ENCODE measurements around the gene ITPR3. TPM values are rescaled to one million over a fixed set of nuclear protein-coding genes. Genes with fewer than 3 reads are reported as not detected.

The ITPR3 gene
- polyA plus RNA-seq, 1 donor (not counting 4 experiments of a cell fraction or from before 2014, with no cell fraction given): 43.3 TPM

- no peak overlapping the region for H3K4me2 ChIP-seq (ENCODE audit: control insufficient read depth, extremely low read depth, insufficient read depth, low read depth, low read length)
- dilution Hi-C loops (cut with MboI; ENCODE audit: extremely low pct_ligation_motif_present, low sequenced_read_pairs): no loop called here
- no peaks in the 10 kb centered on the region for H4K20me1 ChIP-seq (ENCODE audit: control insufficient read depth, extremely low read depth, insufficient read depth, low read length)
- H3K27me3 ChIP-seq (ENCODE audit: control insufficient read depth, extremely low read depth, insufficient read depth, low read length): no peaks in the 10 kb centered on the region
- H3K27ac ChIP-seq (ENCODE audit: control insufficient read depth, insufficient read depth, low read length): no peak overlapping the region
- TF ChIP-seq CTCF (optimal IDR thresholded peaks at IDR 0.05 in 1 of 3, IDR thresholded peaks at IDR 0.05 in 1 of 3, conservative IDR thresholded peaks at IDR 0.05 in 1 of 3; ENCODE audit: extremely low read depth in 1 of 3, insufficient read depth in 2 of 3, low read length in 3 of 3): no peak
- no peak for TF ChIP-seq EZH2 (IDR thresholded peaks at IDR 0.05; ENCODE audit: low read length)
- H3K9ac ChIP-seq (ENCODE audit: control insufficient read depth, extremely low read depth, insufficient read depth, low read length): no peak overlapping the region
- H3K4me3 ChIP-seq (ENCODE audit: control insufficient read depth in 2 of 3, extremely low read depth in 1 of 3, insufficient read depth in 2 of 3, low read depth in 1 of 3, low read length in 3 of 3): no peak overlapping the region
- no peak overlapping the region for H2AFZ ChIP-seq (ENCODE audit: control insufficient read depth, low read length)
- H3K9me1 ChIP-seq (ENCODE audit: control insufficient read depth, extremely low read depth, insufficient read depth, low read length): no peaks in the 10 kb centered on the region
- no peak for FAIRE-seq
- H3K4me1 ChIP-seq (ENCODE audit: control insufficient read depth, extremely low read depth, insufficient read depth, low read length): peaks cover 15% of the 10 kb centered on the region
- peaks cover 61 to 76% of the 10 kb centered on the region in 2 experiments for H3K36me3 ChIP-seq (ENCODE audit: control insufficient read depth in 2 of 2, extremely low read depth in 1 of 2, insufficient read depth in 2 of 2, low read length in 2 of 2)
- no peaks in the 10 kb centered on the region for H3K9me3 ChIP-seq (ENCODE audit: control insufficient read depth, low read depth, low read length)
- no peaks in the 10 kb centered on the region for H3K79me2 ChIP-seq (ENCODE audit: control insufficient read depth, insufficient read depth, low read length)
- no peak for DNase-seq (ENCODE audit: low read depth, low spot score)
These were observed 52.7 kb downstream of the ITPR3 start for GRCh38 chr6:33673851-33674250.

- FAIRE-seq: no peak
- Histone ChIP-seq H3K27me3 (ENCODE audit: control insufficient read depth, extremely low read depth, insufficient read depth, low read length) (no peaks in the 10 kb centered on the region), H2AFZ (ENCODE audit: control insufficient read depth, low read length) (no peak overlapping the region), H3K4me1 (ENCODE audit: control insufficient read depth, extremely low read depth, insufficient read depth, low read length) (peaks cover 8% of the 10 kb centered on the region), H4K20me1 (ENCODE audit: control insufficient read depth, extremely low read depth, insufficient read depth, low read length) (no peaks in the 10 kb centered on the region), H3K79me2 (ENCODE audit: control insufficient read depth, insufficient read depth, low read length) (no peaks in the 10 kb centered on the region), H3K27ac (ENCODE audit: control insufficient read depth, insufficient read depth, low read length) (no peak overlapping the region), H3K9me3 (ENCODE audit: control insufficient read depth, low read depth, low read length) (no peaks in the 10 kb centered on the region), H3K4me2 (ENCODE audit: control insufficient read depth, extremely low read depth, insufficient read depth, low read depth, low read length) (no peak overlapping the region), H3K36me3 (ENCODE audit: control insufficient read depth in 2 of 2, extremely low read depth in 1 of 2, insufficient read depth in 2 of 2, low read length in 2 of 2) (peaks cover 62 to 75% of the 10 kb centered on the region in 2 experiments), H3K9me1 (ENCODE audit: control insufficient read depth, extremely low read depth, insufficient read depth, low read length) (no peaks in the 10 kb centered on the region), H3K9ac (ENCODE audit: control insufficient read depth, extremely low read depth, insufficient read depth, low read length) (no peak overlapping the region), H3K4me3 (ENCODE audit: control insufficient read depth in 2 of 3, extremely low read depth in 1 of 3, insufficient read depth in 2 of 3, low read depth in 1 of 3, low read length in 3 of 3) (no peak overlapping the region)
- no peak for DNase-seq (ENCODE audit: low read depth, low spot score)
- TF ChIP-seq EZH2 (IDR thresholded peaks at IDR 0.05; ENCODE audit: low read length) (no peak), CTCF (optimal IDR thresholded peaks at IDR 0.05 in 1 of 3, IDR thresholded peaks at IDR 0.05 in 1 of 3, conservative IDR thresholded peaks at IDR 0.05 in 1 of 3; ENCODE audit: extremely low read depth in 1 of 3, insufficient read depth in 2 of 3, low read length in 3 of 3) (no peak)
- dilution Hi-C loops (cut with MboI; ENCODE audit: extremely low pct_ligation_motif_present, low sequenced_read_pairs): no loop called here
These were observed 54.8 kb downstream of the ITPR3 start for GRCh38 chr6:33675968-33676367.

All from keratinocyte (primary cell).